Astrocyte of the cerebellum (primary cell): ENCODE data around the gene IBA57.

Source experiments
- DNase-seq: peaks from one replicate; pipeline ENCODE4 v3.0.0-alpha.2; 2011; ENCODE audit warnings: low read depth
- H3K4me3 ChIP-seq: 2 replicates; pipeline ENCODE4 v1.5.1; 2011; ENCODE audit warnings: mild to moderate bottlenecking, low read depth, low read length, moderate library complexity
- in situ Hi-C: cut with HindIII; loops from 2 replicates; pipeline ENCODE4 v1.10.0; 2017; ENCODE audit warnings: low sequenced_read_pairs
- TF ChIP-seq, protein P1 (sequence below): IDR thresholded peaks from 2 replicates; pipeline ENCODE4 v1.5.1; 2012; ENCODE audit warnings: low read length, low read depth, moderate library complexity, mild to moderate bottlenecking; ENCODE audit errors: missing control alignments

IBA57 gene

DNA sequence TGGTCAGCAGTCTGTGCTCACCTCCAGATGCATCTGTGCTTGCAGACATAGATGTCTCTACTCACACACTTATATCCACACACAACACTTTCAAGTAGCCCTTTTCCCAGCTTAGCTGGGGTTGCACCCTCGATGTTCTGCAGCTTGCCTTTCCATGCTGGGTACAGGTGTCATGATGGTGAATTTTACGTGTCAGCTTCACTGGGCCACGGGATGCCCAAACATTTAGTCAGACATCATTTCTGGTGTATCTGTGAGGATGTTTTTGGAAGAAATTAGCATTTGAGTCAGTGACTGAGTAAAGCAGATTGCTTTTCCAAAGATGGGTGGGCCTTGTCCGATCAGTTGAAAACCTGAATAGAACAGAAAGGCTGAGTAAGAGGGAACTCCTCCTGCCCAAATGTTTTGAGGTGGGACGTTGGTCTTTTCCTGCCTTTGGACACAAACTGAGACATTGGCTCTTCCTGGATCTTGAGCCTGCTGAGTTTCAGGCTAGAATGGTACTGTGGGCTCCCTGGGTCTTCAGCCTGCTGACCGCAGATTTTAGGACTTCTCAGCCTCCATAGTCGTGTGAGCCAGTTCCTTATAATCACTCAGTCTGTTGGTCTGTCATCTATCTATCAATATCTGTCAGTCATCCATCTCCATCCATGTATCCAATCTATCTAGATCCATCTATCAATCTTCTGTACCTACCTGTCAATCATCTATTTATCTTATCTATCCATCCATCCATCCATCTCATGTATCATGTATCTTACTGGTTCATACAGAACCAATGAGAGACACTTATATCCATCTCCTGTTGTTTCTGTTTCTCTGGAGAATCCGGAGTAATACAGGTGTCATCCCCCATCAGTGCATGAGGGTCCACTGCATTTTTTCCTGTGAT, 29.6 kb downstream of the IBA57 start:
- no peak overlapping the region for H3K4me3 ChIP-seq
- in situ Hi-C loops, result no loop called here

DNA sequence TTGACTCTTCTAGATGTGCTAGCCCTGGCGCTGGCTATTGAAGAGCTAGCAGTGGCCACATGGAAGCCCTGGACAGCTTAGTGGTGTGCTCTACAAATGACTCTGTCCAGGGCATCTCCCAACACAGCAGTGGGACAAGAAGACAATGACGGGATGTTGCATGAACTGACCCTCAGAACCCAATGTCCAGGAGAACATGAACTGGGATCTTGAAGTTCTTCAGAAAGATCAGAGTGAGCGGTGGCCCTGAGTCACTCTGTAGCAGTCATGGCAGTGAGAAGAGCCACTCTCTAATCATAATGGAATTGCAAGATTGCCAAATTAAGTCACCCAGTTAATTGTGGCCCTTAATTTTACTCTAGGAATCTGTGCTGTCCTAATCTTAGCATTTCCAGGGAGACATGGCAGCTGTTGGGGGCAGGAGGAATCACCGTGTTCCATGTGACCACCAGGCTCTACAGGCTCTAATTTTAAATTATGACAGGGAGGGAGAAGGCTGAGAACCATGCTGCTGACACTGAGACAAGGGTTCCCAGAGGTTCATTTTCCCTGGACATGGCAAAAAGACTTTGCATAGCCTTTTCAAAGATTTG, 32.0 kb downstream of the IBA57 start:
- in situ Hi-C loops, result no loop called here
- TF ChIP-seq, protein P1, sequence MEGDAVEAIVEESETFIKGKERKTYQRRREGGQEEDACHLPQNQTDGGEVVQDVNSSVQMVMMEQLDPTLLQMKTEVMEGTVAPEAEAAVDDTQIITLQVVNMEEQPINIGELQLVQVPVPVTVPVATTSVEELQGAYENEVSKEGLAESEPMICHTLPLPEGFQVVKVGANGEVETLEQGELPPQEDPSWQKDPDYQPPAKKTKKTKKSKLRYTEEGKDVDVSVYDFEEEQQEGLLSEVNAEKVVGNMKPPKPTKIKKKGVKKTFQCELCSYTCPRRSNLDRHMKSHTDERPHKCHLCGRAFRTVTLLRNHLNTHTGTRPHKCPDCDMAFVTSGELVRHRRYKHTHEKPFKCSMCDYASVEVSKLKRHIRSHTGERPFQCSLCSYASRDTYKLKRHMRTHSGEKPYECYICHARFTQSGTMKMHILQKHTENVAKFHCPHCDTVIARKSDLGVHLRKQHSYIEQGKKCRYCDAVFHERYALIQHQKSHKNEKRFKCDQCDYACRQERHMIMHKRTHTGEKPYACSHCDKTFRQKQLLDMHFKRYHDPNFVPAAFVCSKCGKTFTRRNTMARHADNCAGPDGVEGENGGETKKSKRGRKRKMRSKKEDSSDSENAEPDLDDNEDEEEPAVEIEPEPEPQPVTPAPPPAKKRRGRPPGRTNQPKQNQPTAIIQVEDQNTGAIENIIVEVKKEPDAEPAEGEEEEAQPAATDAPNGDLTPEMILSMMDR, result no peak
- DNase-seq, result no peak
- H3K4me3 ChIP-seq, result no peak overlapping the region

More for the DNA sequence above, 29.6 kb downstream of the IBA57 start:
- DNase-seq, result no peak
- TF ChIP-seq, protein P1, result no peak

DNA sequence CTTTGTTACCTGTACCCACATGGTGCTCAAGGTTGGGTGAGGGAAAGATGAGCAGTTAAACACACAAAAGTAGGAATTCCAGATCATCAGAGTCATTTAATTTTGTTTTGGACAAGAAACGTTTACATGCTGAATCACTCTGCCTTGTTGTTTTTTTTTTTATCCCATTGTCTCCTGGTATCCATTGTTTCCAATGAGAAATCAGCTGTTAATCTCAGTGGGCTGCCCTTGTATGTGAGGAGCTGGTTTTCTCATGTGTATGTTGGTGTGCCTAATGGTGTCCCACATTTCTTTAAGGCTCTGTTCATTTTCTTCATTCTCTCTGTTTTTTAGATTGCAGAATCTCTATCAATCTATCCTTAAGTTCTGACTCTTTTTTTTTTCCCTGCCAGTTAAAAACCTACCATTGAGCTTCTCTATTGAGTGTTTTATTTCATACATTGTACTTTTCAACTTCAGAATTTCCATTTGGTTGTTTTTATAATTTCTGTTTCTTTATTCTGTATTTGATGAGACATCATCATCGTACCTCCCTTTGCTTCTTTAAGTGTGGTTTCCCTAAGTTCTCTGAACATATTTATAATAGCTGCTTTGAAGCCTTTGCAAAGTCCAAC, 33.5 kb downstream of the IBA57 start:
- TF ChIP-seq, protein P1, result no peak
- in situ Hi-C loops, result no loop called here
- no peak overlapping the region for H3K4me3 ChIP-seq
- no peak for DNase-seq

DNA sequence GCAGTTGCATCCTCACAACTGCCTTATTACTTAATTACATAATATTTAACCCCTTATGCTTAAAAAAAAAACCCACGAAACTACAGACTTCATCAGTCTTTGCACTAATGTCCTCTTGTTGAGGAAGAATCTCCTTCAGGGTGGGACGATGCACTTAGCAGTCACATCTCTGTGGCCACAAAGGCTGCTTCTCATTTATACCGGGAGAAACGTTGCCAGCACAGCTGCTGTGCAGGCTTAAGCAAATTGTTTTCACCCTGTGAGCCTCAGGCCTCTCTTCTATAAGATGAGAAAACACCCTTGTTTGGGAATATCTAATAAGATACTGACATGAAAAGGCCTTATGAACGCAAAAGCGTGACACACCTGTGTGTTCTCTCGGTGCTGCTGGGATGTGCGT, 39.4 kb downstream of the IBA57 start:
- in situ Hi-C loops, result no loop called here
- TF ChIP-seq, protein P1, result no peak
- H3K4me3 ChIP-seq, result no peak overlapping the region
- DNase-seq, result no peak

DNA sequence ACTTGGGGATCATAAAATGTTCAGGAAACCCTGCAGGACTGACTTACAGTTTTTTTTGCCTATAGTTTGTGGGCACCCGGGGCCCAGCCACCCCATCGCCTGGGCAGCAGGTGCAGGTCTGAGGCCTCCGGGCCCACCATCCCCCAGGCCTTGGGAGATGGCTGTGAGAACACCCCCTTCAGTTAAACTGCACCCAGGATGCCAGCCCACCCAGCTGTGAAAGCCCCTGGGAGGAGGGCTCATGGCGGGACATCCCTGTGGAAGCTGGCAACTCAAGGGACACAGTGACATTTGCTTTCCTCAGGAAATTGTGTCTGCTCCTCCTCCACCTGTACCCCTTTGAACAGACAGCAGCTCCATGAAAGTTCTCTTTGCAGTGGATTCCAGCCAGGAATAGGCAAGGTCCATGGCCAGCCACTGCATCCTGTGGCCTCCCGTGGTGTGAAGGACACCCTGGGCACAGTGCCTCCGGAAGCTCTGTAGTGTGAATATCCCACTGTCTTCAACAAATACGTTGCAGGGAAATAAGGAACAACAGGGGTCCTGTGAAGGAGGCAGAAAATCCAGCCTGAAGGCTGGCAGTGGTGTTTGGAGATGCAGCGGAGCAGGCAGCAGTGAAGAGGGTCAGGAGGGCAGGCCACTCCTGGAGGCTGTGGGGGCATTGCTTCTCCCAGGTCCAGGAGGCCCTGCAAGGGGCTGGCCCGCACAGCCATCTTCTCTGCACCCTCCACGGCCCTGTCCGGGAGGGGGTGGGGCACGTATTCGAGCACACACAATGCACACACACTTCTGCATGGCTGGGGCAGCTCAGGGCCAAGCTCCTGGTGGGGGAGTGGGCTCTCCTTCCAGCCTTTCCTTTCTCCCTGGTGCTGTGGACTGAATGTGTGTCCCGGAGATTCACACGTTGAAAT, 40.2 kb downstream of the IBA57 start:
- in situ Hi-C loops, result no loop called here
- no peak for DNase-seq
- TF ChIP-seq, protein P1, result no peak
- H3K4me3 ChIP-seq, result no peak overlapping the region

DNA sequence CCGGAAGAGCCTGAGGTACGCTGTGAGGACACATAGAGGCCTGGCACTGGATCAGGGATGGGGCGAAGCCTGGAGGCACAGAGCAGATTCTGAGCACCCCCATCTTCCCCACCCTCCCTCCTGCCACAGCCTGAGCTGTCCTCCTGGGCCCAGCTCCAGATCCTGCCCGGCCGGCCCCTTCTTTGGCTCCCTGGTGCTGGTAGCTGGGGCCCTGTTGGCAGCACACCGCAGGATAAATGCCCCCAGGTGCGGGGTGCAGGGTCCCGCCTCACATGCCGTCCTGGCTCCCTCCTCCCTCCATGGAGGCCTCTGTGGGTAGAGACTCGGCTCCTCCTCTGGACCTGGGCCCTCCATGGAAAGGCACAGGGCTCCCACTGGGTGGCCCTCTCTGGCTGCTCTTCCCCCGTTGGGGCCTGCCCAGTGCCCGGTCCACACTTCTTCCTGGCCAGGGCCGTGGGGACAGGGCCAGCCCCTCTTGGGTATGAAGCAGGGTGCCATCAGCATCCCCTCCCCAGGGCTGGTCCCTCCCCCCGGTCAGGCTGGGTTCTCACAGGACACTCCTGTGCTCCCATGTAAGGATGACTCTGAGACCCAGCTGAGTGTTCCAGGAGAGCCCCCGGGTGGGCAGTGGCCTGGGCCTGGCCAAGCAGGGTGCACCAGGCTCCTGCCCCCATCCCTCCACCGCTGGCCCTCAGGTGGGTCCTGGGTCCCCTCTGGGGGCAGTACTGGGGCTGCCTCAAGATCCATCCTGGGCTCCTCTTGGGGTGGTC, 41.2 kb downstream of the IBA57 start:
- H3K4me3 ChIP-seq, result no peak overlapping the region
- TF ChIP-seq, protein P1, result no peak
- in situ Hi-C loops, result no loop called here
- no peak for DNase-seq
